A549 (cell line): ENCODE results near the gene FAM3C. TPM values are rescaled to one million over a fixed set of nuclear protein-coding genes. Genes with fewer than 3 reads are reported as not detected.

Source experiments
- ATAC-seq, 2 experiments: fragments of 200-7000 bp in 1 of 2; fragments of >200 bp in 1 of 2; cut with Nextera tagmentation in 1 of 2; cut with Tn5 transposase in 1 of 2; 3 replicates each; pipeline versions ENCODE4 v1.8.0 to v1.9.1; 2018 to 2020; ENCODE audit warnings: mild to moderate bottlenecking in 1 of 2, moderate library complexity in 1 of 2
- CTCF ChIA-PET: fragments of 300-600 bp; sonication (Branson Sonifier 250); formaldehyde crosslinking; extraction: SDS; loops from one replicate; lab custom pipeline; 2021; ENCODE audit warnings: antibody characterized with exemption, inconsistent platforms; lab: Yijun Ruan, JAX
- POLR2A ChIA-PET: fragments of 350-600 bp; formaldehyde crosslinking; extraction: SDS; loops from one replicate; lab custom pipeline; 2021; ENCODE audit warnings: antibody characterized with exemption, inconsistent platforms; lab: Yijun Ruan, JAX
- DNase-seq, 2 experiments: peaks; one replicate each; pipeline versions ENCODE4 v3.0.0 to v3.0.0-alpha.2; 2011 to 2016; ENCODE audit warnings: low read depth in 1 of 2, low spot score in 1 of 2
- FAIRE-seq: peaks from 2 replicates; lab custom pipeline; 2011; peaks lifted over from hg19 to GRCh38; lab: Jason Lieb, UNC
- H3K27ac ChIP-seq, 2 experiments: fragments of >200 bp; sonication (Bioruptor Twin); formaldehyde crosslinking; 3 replicates each; pipeline ENCODE4 v1.5.1; 2016 to 2017
- H3K4me1 ChIP-seq: fragments of >200 bp; sonication (Bioruptor Twin); formaldehyde crosslinking; 3 replicates; pipeline ENCODE4 v1.6.1; 2016
- H3K4me2 ChIP-seq: fragments of >200 bp; sonication (Bioruptor Twin); formaldehyde crosslinking; 3 replicates; pipeline ENCODE4 v1.6.1; 2016
- H3K4me3 ChIP-seq: fragments of >200 bp; sonication (Bioruptor Twin); formaldehyde crosslinking; 3 replicates; pipeline ENCODE4 v1.5.1; 2016
- H3K9me3 ChIP-seq: fragments of >200 bp; sonication (Bioruptor Twin); formaldehyde crosslinking; 3 replicates; pipeline ENCODE4 v1.6.1; 2016
- BHLHE40 ChIP-seq: IDR thresholded peaks from 2 replicates; pipeline ENCODE4 v1.6.1; 2012; ENCODE audit warnings: low read depth, low read length, inconsistent platforms
- CBX8 ChIP-seq: fragments of 200-600 bp; sonication (generic); IDR thresholded peaks from 2 replicates; pipeline ENCODE4 v1.6.1; 2016
- E2F6 ChIP-seq: IDR thresholded peaks from 2 replicates; pipeline ENCODE4 v1.6.1; 2012; ENCODE audit warnings: low read depth, borderline replicate concordance
- EHF ChIP-seq: fragments of 250-450 bp; sonication (Bioruptor Pico); IDR thresholded peaks from 2 replicates; pipeline ENCODE4 v1.5.0; 2020; ENCODE audit warnings: mild to moderate bottlenecking
- FOXS1 ChIP-seq: fragments of 250-450 bp; sonication (Bioruptor Pico); IDR thresholded peaks from 2 replicates; pipeline ENCODE4 v1.5.0; 2020; ENCODE audit warnings: mild to moderate bottlenecking, moderate library complexity
- NFE2L2 ChIP-seq: fragments of 150-350 bp; conservative IDR thresholded peaks from 2 replicates; pipeline ENCODE4 v1.6.1; 2014; ENCODE audit warnings: low read length
- PBX3 ChIP-seq: IDR thresholded peaks from 2 replicates; pipeline ENCODE4 v1.6.1; 2012
- RAD21 ChIP-seq, 2 experiments: fragments of >200 bp in 1 of 2; sonication (Bioruptor Twin) in 1 of 2; formaldehyde crosslinking in 1 of 2; IDR thresholded peaks in 1 of 2; conservative IDR thresholded peaks in 1 of 2; 2 replicates in 1 of 2; 3 replicates in 1 of 2; pipeline ENCODE4 v1.6.1; 2012 to 2018; ENCODE audit warnings: inconsistent platforms in 1 of 2
- RCOR1 ChIP-seq: fragments of 150-350 bp; IDR thresholded peaks from 2 replicates; pipeline ENCODE4 v1.6.1; 2014; ENCODE audit warnings: antibody characterized with exemption, low read length, low read depth
- SREBF2 ChIP-seq: fragments of 450-650 bp; IDR thresholded peaks from 2 replicates; pipeline ENCODE4 v1.6.1; 2014; ENCODE audit warnings: mild to moderate bottlenecking, moderate library complexity
- ZC3H11A ChIP-seq: fragments of 450-650 bp; IDR thresholded peaks from 2 replicates; pipeline ENCODE4 v1.6.1; 2014; ENCODE audit warnings: antibody characterized with exemption, mild to moderate bottlenecking
- ZFP36 ChIP-seq: fragments of 450-650 bp; IDR thresholded peaks from 2 replicates; pipeline ENCODE4 v1.6.1; 2014; ENCODE audit warnings: borderline replicate concordance; ENCODE audit not compliant: partially characterized antibody
- ZSCAN20 ChIP-seq: fragments of 250-450 bp; sonication (Bioruptor Pico); IDR thresholded peaks from 2 replicates; pipeline ENCODE4 v1.8.0; 2022; ENCODE audit warnings: mild to moderate bottlenecking, moderate library complexity
- WGBS: methylation state at CpG from one replicate; pipeline ENCODE4 v1.1.6; 2017; ENCODE audit errors: missing lambda C conversion rate; 5-methylcytosine and 5-hydroxymethylcytosine counted together
- polyA plus RNA-seq, 4 experiments: library from polyadenylated mRNA; depleted of rRNA in 3 of 4; stranded (reverse); fragments of >200 nt; fragmentation: RNase III in 1 of 4; extraction: RNeasy Plus Mini Kit Qiagen cat#74134 plus additional on column Dnase treatment in 1 of 4; gene quantifications; 2 replicates in 3 of 4; 3 replicates in 1 of 4; pipeline ENCODE4 v1.2.3, GENCODE V29; 2011 to 2017

Gene FAM3C
- polyA plus RNA-seq, 2 of the 4 experiments (the other 2 are of a cell fraction): 29.4 to 46.4 TPM

- H3K9me3 ChIP-seq: no peaks in the 10 kb centered on the region
- H3K4me2 ChIP-seq: no peak overlapping the region
- no peak overlapping the region for H3K4me3 ChIP-seq
- POLR2A ChIA-PET: no interaction called here
- H3K4me1 ChIP-seq: no peaks in the 10 kb centered on the region
- TF ChIP-seq ZSCAN20: no peak
- no peak for TF ChIP-seq ZFP36
- TF ChIP-seq RAD21 (conservative IDR thresholded peaks at IDR 0.05 in 1 of 2, IDR thresholded peaks at IDR 0.05 in 1 of 2): no peak
- TF ChIP-seq ZC3H11A: no peak
- no peak for TF ChIP-seq CBX8
- no peak for TF ChIP-seq FOXS1 (CRISPR knock-in tag)
- TF ChIP-seq RCOR1: no peak
- TF ChIP-seq EHF (CRISPR knock-in tag): no peak
- no peak for TF ChIP-seq BHLHE40
- TF ChIP-seq PBX3: no peak
- no peak for TF ChIP-seq NFE2L2
- no peak for TF ChIP-seq SREBF2
- no peak for TF ChIP-seq E2F6
- CTCF ChIA-PET: no interaction called here
- H3K27ac ChIP-seq: no peak overlapping the region
- ATAC-seq (no peak), FAIRE-seq (no peak), DNase-seq (no peak)
- WGBS: 23% methylated on average over 2 of the region's 2 CpGs
Measured at GRCh38 chr7:121300685-121301420, 95.3 kb downstream of the FAM3C start.

Other genes with a start within 250 kb of the FAM3C start
- not detected in 2 replicates for gene WNT16, start 67.3 kb downstream of the FAM3C start, polyA plus RNA-seq (2011; rRNA removed)
- not detected in 3 replicates for gene WNT16, start 67.3 kb downstream of the FAM3C start, polyA plus RNA-seq (2017; fragmentation: RNase III; extraction: RNeasy Plus Mini Kit Qiagen cat#74134 plus additional on column Dnase treatment)